22Rv1 (cell line): ENCODE data around the gene VANGL1.

ENCODE experiments used
- H3K27ac ChIP-seq: fragments of 450-650 bp; 2 replicates; pipeline ENCODE4 v1.5.1; 2017
- ZFX ChIP-seq: fragments of 450-650 bp; IDR thresholded peaks from 2 replicates; pipeline ENCODE4 v1.6.1; 2017; ENCODE audit warnings: antibody characterized with exemption, borderline replicate concordance
- TF ChIP-seq, protein P1 (sequence below): fragments of 450-650 bp; IDR thresholded peaks from 2 replicates; pipeline ENCODE4 v1.5.1; 2017; ENCODE audit warnings: mild to moderate bottlenecking

Gene VANGL1

DNA sequence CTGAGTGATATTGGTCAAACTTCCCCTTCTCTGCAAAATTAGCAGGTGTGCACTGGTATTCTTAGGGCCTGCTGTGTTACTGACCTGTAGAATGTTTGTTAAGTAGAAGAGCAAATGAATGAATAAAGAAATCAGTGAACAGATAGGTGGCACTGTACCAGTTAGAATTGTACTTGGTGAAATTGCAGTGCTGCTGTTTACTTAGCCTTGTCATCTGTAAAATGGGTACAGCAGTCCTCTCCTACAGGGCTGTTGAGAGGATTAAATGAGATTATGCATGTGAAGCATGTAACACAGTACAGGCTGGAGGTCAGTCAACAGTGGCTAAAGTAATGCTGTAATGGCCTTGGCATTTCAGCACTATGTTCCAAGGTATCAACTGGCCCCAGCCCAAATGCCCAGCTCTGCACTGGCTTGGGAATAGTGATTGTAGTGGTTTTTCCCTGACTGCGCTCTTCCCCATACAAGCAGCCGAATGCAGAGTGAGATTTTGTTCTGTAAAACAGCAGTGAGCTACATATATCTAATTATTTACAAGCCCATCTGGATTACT is 10.5 kb downstream of the VANGL1 start:
- TF ChIP-seq, protein P1, sequence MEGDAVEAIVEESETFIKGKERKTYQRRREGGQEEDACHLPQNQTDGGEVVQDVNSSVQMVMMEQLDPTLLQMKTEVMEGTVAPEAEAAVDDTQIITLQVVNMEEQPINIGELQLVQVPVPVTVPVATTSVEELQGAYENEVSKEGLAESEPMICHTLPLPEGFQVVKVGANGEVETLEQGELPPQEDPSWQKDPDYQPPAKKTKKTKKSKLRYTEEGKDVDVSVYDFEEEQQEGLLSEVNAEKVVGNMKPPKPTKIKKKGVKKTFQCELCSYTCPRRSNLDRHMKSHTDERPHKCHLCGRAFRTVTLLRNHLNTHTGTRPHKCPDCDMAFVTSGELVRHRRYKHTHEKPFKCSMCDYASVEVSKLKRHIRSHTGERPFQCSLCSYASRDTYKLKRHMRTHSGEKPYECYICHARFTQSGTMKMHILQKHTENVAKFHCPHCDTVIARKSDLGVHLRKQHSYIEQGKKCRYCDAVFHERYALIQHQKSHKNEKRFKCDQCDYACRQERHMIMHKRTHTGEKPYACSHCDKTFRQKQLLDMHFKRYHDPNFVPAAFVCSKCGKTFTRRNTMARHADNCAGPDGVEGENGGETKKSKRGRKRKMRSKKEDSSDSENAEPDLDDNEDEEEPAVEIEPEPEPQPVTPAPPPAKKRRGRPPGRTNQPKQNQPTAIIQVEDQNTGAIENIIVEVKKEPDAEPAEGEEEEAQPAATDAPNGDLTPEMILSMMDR, result no peak
- no peak for TF ChIP-seq ZFX
- H3K27ac ChIP-seq, result no peak overlapping the region

DNA sequence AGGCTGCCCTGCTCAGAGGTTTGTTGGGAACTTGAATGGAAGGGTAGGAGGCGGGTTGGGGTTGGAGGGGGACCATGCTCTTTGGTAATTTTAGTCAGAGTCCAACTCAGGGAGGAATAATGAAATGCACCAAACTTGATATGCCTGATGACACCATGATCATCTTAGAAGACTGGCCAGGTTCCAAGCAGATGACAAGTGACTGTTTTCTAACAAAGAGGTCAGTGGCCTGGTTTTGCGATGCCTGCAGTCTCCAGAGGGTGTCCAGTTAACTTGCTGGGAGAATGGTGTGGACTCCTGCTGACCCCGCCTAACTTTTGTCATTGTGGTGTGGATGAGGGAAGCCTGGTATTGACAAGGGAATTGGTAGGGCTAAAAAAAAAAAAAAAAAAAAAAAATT is 12.4 kb downstream of the VANGL1 start:
- H3K27ac ChIP-seq, result no peak overlapping the region
- no peak for TF ChIP-seq ZFX
- TF ChIP-seq, protein P1, result no peak

DNA sequence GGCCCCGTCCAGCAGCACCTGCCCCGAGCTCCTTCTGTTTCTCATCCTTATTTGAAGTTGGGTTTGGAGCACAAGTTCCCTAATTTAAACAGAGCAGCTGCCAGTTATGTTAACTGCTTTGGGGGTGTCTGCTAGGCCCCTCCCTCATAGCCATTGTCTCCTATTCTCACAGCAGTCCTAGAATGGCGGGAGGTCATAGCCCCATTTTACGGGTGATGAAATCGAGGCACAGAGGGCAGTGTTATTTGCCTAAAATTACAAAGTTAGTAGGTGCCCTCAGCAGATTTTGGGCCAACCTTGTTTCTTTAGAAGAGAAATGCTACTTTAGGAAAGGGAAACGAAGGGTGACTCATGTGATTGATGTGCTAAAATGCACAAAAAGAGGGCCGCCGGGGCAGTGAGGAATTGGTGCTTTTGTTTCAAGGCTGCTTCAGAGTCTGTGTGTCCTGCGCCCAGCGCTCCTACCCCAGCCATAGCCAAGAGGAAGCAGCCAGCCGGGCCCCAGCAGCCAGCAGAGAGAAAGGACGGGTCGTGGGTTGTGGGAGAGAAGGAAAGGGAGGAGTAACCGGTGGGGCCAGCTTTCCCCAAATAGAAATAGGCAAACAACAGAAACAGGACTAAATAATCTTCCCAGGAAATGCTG is 13.0 kb downstream of the VANGL1 start:
- H3K27ac ChIP-seq, result no peak overlapping the region
- no peak for TF ChIP-seq ZFX
- TF ChIP-seq, protein P1, result no peak

DNA sequence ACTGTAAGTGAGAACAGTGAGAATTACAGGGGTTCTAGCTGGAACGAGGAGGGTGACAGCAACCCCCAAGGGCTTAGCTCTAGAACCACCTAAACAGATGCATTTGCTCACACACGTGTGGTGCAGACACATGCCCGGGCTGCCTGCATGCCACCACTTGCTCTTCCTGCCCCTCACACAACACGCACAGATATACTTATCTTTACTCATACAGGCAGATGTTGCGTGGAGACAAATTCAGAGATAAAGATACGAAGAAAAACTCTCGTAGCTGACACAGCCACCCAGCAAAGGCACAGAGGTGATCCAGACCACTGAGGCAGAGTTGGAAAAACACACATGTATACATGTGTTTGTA is 13.5 kb downstream of the VANGL1 start:
- H3K27ac ChIP-seq, result no peak overlapping the region
- TF ChIP-seq, protein P1, result no peak
- TF ChIP-seq ZFX, result no peak

DNA sequence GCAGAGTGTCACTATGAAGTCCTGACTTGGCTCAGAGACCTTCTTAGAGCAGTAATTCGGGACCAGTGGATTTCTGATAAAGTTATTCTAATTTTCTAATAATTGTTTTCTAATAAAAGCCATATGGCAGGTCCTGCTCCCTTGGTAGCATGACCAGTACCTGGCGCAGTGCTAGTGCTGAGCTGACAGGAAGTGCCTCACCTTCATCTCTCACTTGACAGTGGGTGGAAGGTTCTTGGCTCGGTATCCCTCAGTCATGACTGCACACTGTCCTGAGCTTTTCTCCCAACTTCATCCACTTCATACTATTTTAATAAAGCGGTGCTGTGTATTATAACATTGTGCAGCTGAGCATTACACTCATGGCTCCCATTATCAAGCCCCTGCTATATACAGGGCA is 14.1 kb downstream of the VANGL1 start:
- H3K27ac ChIP-seq, result no peak overlapping the region
- no peak for TF ChIP-seq ZFX
- TF ChIP-seq, protein P1, result no peak

DNA sequence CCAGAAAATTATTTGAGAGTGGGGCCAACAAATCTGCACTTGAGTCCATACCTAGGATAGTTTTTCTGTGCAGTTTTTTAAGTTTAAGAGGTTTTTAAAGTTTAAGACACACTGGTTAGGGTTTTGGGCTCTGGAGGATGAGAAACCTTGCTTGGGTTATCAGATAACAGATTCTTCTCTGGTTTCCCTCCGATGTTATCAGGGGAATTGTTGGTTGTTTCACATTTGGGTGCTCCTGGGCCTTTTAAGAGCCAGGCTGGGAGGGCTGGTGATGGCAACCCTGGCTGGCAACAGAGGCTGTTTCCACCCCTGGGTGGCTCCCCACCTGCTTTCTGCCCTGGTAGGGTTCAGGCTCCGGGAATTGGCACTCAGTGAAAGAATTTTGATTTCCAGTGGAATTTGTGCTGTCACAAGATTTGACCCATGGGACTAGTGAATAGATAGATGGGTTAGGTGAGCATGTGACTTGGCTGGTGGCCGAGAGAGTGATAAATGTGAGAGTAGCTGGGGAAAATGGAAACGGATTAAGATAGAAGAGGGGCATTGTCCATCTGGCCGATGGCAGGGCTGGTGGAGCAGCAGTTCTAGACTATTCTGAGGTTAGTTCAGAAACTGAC is 14.8 kb downstream of the VANGL1 start:
- TF ChIP-seq ZFX, result no peak
- TF ChIP-seq, protein P1, result no peak
- H3K27ac ChIP-seq, result no peak overlapping the region

DNA sequence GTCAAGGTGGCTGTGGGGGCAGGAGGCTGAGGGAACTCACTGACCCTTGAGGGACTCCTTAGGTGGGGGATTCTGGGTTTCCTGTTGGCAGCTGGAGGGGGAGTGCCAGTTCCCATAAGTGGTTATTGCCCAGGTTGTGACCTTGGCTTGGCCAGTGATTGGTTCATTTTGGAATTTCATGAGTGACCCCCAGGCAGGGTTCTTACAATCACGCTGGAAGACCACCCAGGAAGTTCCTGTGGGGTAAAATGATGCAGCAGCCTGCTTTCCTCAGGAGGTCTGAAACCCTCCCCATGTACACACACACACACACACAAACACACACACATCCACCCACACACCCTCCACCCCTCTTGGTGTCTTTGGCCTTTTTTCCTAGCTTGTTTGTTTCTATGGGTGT is 16.9 kb downstream of the VANGL1 start:
- no peak for TF ChIP-seq ZFX
- TF ChIP-seq, protein P1, result no peak
- no peak overlapping the region for H3K27ac ChIP-seq
